ENCODE data around the gene SCYGR1. TPM values are rescaled to one million over a fixed set of nuclear protein-coding genes. Genes with fewer than 3 reads are reported as not detected.

SCYGR1 gene
- total RNA-seq, 2 donors from 2014 or later, result not detected

- TF ChIP-seq CTCF (conservative IDR thresholded peaks at IDR 0.05), result no peak
- peaks cover 9% of the 10 kb centered on the region for H3K4me1 Mint-ChIP-seq
- H3K27me3 Mint-ChIP-seq (ENCODE audit: insufficient read depth), result no peaks in the 10 kb centered on the region
- no peak overlapping the region for H3K4me3 ChIP-seq (ENCODE audit: low read length)
- no peak overlapping the region for H3K27ac ChIP-seq (ENCODE audit: low read depth, low read length)
- no peaks in the 10 kb centered on the region for H3K9me3 Mint-ChIP-seq
- H3K27me3 ChIP-seq (ENCODE audit: control insufficient read depth, insufficient read depth, low read length, poor library complexity, severe bottlenecking), result no peaks in the 10 kb centered on the region
- H3K4me3 Mint-ChIP-seq, result no peak overlapping the region
- H3K36me3 Mint-ChIP-seq (ENCODE audit: low read depth), result no peaks in the 10 kb centered on the region
- no peak for DNase-seq
- no peak overlapping the region for H3K9ac ChIP-seq (ENCODE audit: extremely low read depth, low read length, poor library complexity, severe bottlenecking)
- no peaks in the 10 kb centered on the region for H3K9me3 ChIP-seq (ENCODE audit: control insufficient read depth, low read length)
- 90% methylated on average over 1 of the region's 3 CpGs; no CpG with 5 or more reads in 1 of the 2 experiments for WGBS, 2 experiments (ENCODE audit: insufficient coverage in 1 of 2, insufficient read length in 1 of 2)
- H3K27ac Mint-ChIP-seq, result no peak overlapping the region
- H3K36me3 ChIP-seq (ENCODE audit: control insufficient read depth, insufficient read depth, low read length), result no peaks in the 10 kb centered on the region
- no peaks in the 10 kb centered on the region for H3K4me1 ChIP-seq (ENCODE audit: control insufficient read depth, insufficient read depth, low read length)
Observed at GRCh38 chr2:227389231-227389630, 1.5 kb upstream of the SCYGR1 start.

GRCh38 chr2:227388537-227389011 is 825 bp upstream of the SCYGR1 start:
- Mint-ChIP-seq H3K27ac (no peak overlapping the region), H3K27me3 (ENCODE audit: insufficient read depth) (no peaks in the 10 kb centered on the region), H3K9me3 (no peaks in the 10 kb centered on the region), H3K36me3 (ENCODE audit: low read depth) (no peaks in the 10 kb centered on the region), H3K4me1 (peaks cover 9% of the 10 kb centered on the region), H3K4me3 (no peak overlapping the region)
- Histone ChIP-seq H3K27me3 (ENCODE audit: control insufficient read depth, insufficient read depth, low read length, poor library complexity, severe bottlenecking) (no peaks in the 10 kb centered on the region), H3K9ac (ENCODE audit: extremely low read depth, low read length, poor library complexity, severe bottlenecking) (no peak overlapping the region), H3K4me1 (ENCODE audit: control insufficient read depth, insufficient read depth, low read length) (no peaks in the 10 kb centered on the region), H3K36me3 (ENCODE audit: control insufficient read depth, insufficient read depth, low read length) (no peaks in the 10 kb centered on the region), H3K4me3 (ENCODE audit: low read length) (no peak overlapping the region), H3K27ac (ENCODE audit: low read depth, low read length) (no peak overlapping the region), H3K9me3 (ENCODE audit: control insufficient read depth, low read length) (no peaks in the 10 kb centered on the region)
- no peak for DNase-seq
- no peak for TF ChIP-seq CTCF (conservative IDR thresholded peaks at IDR 0.05)
- 85 to 88% methylated on average over 5 to 7 of the region's 7 CpGs for WGBS, 2 experiments (ENCODE audit: insufficient coverage in 1 of 2, insufficient read length in 1 of 2)

- no peak overlapping the region for H3K9ac ChIP-seq (ENCODE audit: extremely low read depth, low read length, poor library complexity, severe bottlenecking)
- H3K27ac Mint-ChIP-seq, result no peak overlapping the region
- no peaks in the 10 kb centered on the region for H3K9me3 ChIP-seq (ENCODE audit: control insufficient read depth, low read length)
- H3K27ac ChIP-seq (ENCODE audit: low read depth, low read length), result no peak overlapping the region
- H3K4me3 Mint-ChIP-seq, result no peak overlapping the region
- H3K4me3 ChIP-seq (ENCODE audit: low read length), result no peak overlapping the region
- no peaks in the 10 kb centered on the region for H3K27me3 Mint-ChIP-seq (ENCODE audit: insufficient read depth)
- 91% methylated on average over 4 of the region's 6 CpGs; no CpG with 5 or more reads in 1 of the 2 experiments for WGBS, 2 experiments (ENCODE audit: insufficient coverage in 1 of 2, insufficient read length in 1 of 2)
- no peaks in the 10 kb centered on the region for H3K36me3 Mint-ChIP-seq (ENCODE audit: low read depth)
- no peaks in the 10 kb centered on the region for H3K9me3 Mint-ChIP-seq
- H3K27me3 ChIP-seq (ENCODE audit: control insufficient read depth, insufficient read depth, low read length, poor library complexity, severe bottlenecking), result no peaks in the 10 kb centered on the region
- H3K4me1 ChIP-seq (ENCODE audit: control insufficient read depth, insufficient read depth, low read length), result no peaks in the 10 kb centered on the region
- peaks cover 2% of the 10 kb centered on the region for H3K4me1 Mint-ChIP-seq
- no peak for TF ChIP-seq CTCF (conservative IDR thresholded peaks at IDR 0.05)
- H3K36me3 ChIP-seq (ENCODE audit: control insufficient read depth, insufficient read depth, low read length), result no peaks in the 10 kb centered on the region
- DNase-seq, result no peak
Observed at GRCh38 chr2:227386630-227387029, 1.1 kb downstream of the SCYGR1 start.
